ENCODE data around the gene MBOAT2.
A peak's percentile ranks its signal among the peaks of the same experiment; 100 is the strongest.

The MBOAT2 gene

GRCh38 chr2:9017411-9017810 is 13.9 kb upstream of the MBOAT2 start:
- no peak for DNase-seq (ENCODE audit: low read depth)

- DNase-seq (ENCODE audit: low read depth), result no peak
Observed at GRCh38 chr2:9015998-9016397, 12.5 kb upstream of the MBOAT2 start.

GRCh38 chr2:9013403-9013802 is 9.9 kb upstream of the MBOAT2 start:
- DNase-seq (ENCODE audit: low read depth), result no peak

GRCh38 chr2:9010866-9011265 is 7.4 kb upstream of the MBOAT2 start:
- DNase-seq (ENCODE audit: low read depth), result no peak

GRCh38 chr2:9008951-9009664 is 5.6 kb upstream of the MBOAT2 start:
- no peak for DNase-seq (ENCODE audit: low read depth)

- no peak for DNase-seq (ENCODE audit: low read depth)
Observed at GRCh38 chr2:9006368-9006767, 2.9 kb upstream of the MBOAT2 start.

- DNase-seq (ENCODE audit: low read depth), result no peak
Observed at GRCh38 chr2:9004338-9005204, 1.1 kb upstream of the MBOAT2 start.

- no peak for DNase-seq (ENCODE audit: low read depth)
Observed at GRCh38 chr2:9003366-9003615, 193 bp downstream of the MBOAT2 start.

- DNase-seq (ENCODE audit: low read depth), result peak; percentile 1
Observed at GRCh38 chr2:9002637-9003365, 683 bp downstream of the MBOAT2 start.

- DNase-seq (ENCODE audit: low read depth), result no peak
Observed at GRCh38 chr2:9002313-9002636, 1.2 kb downstream of the MBOAT2 start.

- DNase-seq (ENCODE audit: low read depth), result no peak
Observed at GRCh38 chr2:9001778-9002177, 1.7 kb downstream of the MBOAT2 start.

GRCh38 chr2:9001229-9001628 is 2.3 kb downstream of the MBOAT2 start:
- no peak for DNase-seq (ENCODE audit: low read depth)

GRCh38 chr2:9000442-9000841 is 3.0 kb downstream of the MBOAT2 start:
- no peak for DNase-seq (ENCODE audit: low read depth)

GRCh38 chr2:8999797-9000196 is 3.7 kb downstream of the MBOAT2 start:
- DNase-seq (ENCODE audit: low read depth), result no peak

- DNase-seq (ENCODE audit: low read depth), result no peak
Observed at GRCh38 chr2:8999102-8999446, 4.4 kb downstream of the MBOAT2 start.

- no peak for DNase-seq (ENCODE audit: low read depth)
Observed at GRCh38 chr2:8998418-8999101, 4.9 kb downstream of the MBOAT2 start.

- DNase-seq (ENCODE audit: low read depth), result no peak
Observed at GRCh38 chr2:8997631-8998030, 5.9 kb downstream of the MBOAT2 start.

GRCh38 chr2:8997108-8997507 is 6.4 kb downstream of the MBOAT2 start:
- DNase-seq (ENCODE audit: low read depth), result no peak

GRCh38 chr2:8996006-8996405 is 7.5 kb downstream of the MBOAT2 start:
- DNase-seq (ENCODE audit: low read depth), result no peak

GRCh38 chr2:8994386-8994785 is 9.1 kb downstream of the MBOAT2 start:
- no peak for DNase-seq (ENCODE audit: low read depth)

GRCh38 chr2:8993902-8994278 is 9.6 kb downstream of the MBOAT2 start:
- DNase-seq (ENCODE audit: low read depth), result no peak

GRCh38 chr2:8993196-8993901 is 10.1 kb downstream of the MBOAT2 start:
- no peak for DNase-seq (ENCODE audit: low read depth)
